HEK293 (cell line): ENCODE data around the gene MICAL3.

Experiments
- CTCF ChIA-PET: fragments of 350-600 bp; formaldehyde crosslinking; extraction: SDS; loops from one replicate; lab custom pipeline; 2021; ENCODE audit warnings: antibody characterized with exemption; lab: Yijun Ruan, JAX
- POLR2A ChIA-PET: fragments of 300-600 bp; formaldehyde crosslinking; extraction: SDS; loops from one replicate; lab custom pipeline; 2020; ENCODE audit warnings: antibody characterized with exemption, inconsistent platforms; lab: Yijun Ruan, JAX
- H3K27ac ChIP-seq: fragments of 200-500 bp; sonication (Bioruptor generic); 2 replicates; pipeline ENCODE4 v1.5.1; 2014; ENCODE audit warnings: low read depth, low read length, control low read depth, inconsistent platforms; ENCODE audit errors: extremely low read depth
- H3K36me3 ChIP-seq, 2 experiments: fragments of 200-500 bp in 1 of 2; sonication (Bioruptor generic) in 1 of 2; 1 replicate in 1 of 2; 2 replicates in 1 of 2; pipeline ENCODE4 v1.5.1; 2014 to 2017; ENCODE audit warnings: inconsistent platforms in 2 of 2, low read length in 2 of 2; ENCODE audit not compliant: control insufficient read depth in 2 of 2, insufficient read depth in 1 of 2
- H3K4me1 ChIP-seq: fragments of 200-500 bp; sonication (Bioruptor generic); 2 replicates; pipeline ENCODE4 v1.5.1; 2014; ENCODE audit warnings: mild to moderate bottlenecking, low read length, inconsistent platforms; ENCODE audit not compliant: control insufficient read depth, insufficient read depth
- H3K4me3 ChIP-seq: 2 replicates; pipeline ENCODE4 v1.5.1; 2011; ENCODE audit warnings: low read depth, mild to moderate bottlenecking, control low read depth, low read length, moderate library complexity
- H3K9me3 ChIP-seq: fragments of 200-500 bp; sonication (Bioruptor generic); 2 replicates; pipeline ENCODE4 v1.5.1; 2014; ENCODE audit warnings: low read depth, low read length, inconsistent platforms; ENCODE audit not compliant: control insufficient read depth, insufficient read depth
- HOXC10 ChIP-seq: sonication (generic); formaldehyde crosslinking; IDR thresholded peaks from 2 replicates; pipeline ENCODE4 v1.8.1; 2023; ENCODE audit warnings: mild to moderate bottlenecking, missing genetic modification reagents
- KLF16 ChIP-seq: fragments of 450-650 bp; formaldehyde crosslinking; IDR thresholded peaks from 2 replicates; pipeline ENCODE4 v1.5.1; 2017; ENCODE audit warnings: missing biosample characterization, missing genetic modification characterization
- MZF1 ChIP-seq: fragments of 450-650 bp; formaldehyde crosslinking; IDR thresholded peaks from 2 replicates; pipeline ENCODE4 v1.5.1; 2017; ENCODE audit warnings: missing biosample characterization, missing genetic modification characterization, borderline replicate concordance
- SALL2 ChIP-seq: fragments of 450-650 bp; formaldehyde crosslinking; IDR thresholded peaks from 2 replicates; pipeline ENCODE4 v1.5.0; 2017; ENCODE audit warnings: missing biosample characterization, mild to moderate bottlenecking, missing genetic modification characterization, borderline replicate concordance
- SCRT1 ChIP-seq: fragments of 450-650 bp; formaldehyde crosslinking; IDR thresholded peaks from 2 replicates; pipeline ENCODE4 v1.5.1; 2016; ENCODE audit warnings: missing biosample characterization, missing genetic modification characterization, borderline replicate concordance
- SP3 ChIP-seq: fragments of 450-650 bp; formaldehyde crosslinking; IDR thresholded peaks from 2 replicates; pipeline ENCODE4 v1.5.1; 2016; ENCODE audit warnings: missing biosample characterization, missing genetic modification characterization
- SP7 ChIP-seq: fragments of 450-650 bp; formaldehyde crosslinking; IDR thresholded peaks from 2 replicates; pipeline ENCODE4 v1.5.1; 2016; ENCODE audit warnings: missing biosample characterization, missing genetic modification characterization
- TSHZ1 ChIP-seq: fragments of 450-650 bp; formaldehyde crosslinking; IDR thresholded peaks from 2 replicates; pipeline ENCODE4 v1.5.1; 2016; ENCODE audit warnings: missing biosample characterization, missing genetic modification characterization, borderline replicate concordance
- YY1 ChIP-seq: fragments of 450-650 bp; formaldehyde crosslinking; IDR thresholded peaks from 2 replicates; pipeline ENCODE4 v1.5.1; 2018; ENCODE audit warnings: missing biosample characterization, missing genetic modification characterization
- ZBTB48 ChIP-seq: fragments of 450-650 bp; formaldehyde crosslinking; IDR thresholded peaks from 2 replicates; pipeline ENCODE4 v1.5.1; 2016; ENCODE audit warnings: missing biosample characterization, missing genetic modification characterization
- ZFHX2 ChIP-seq: fragments of 450-650 bp; formaldehyde crosslinking; conservative IDR thresholded peaks from 2 replicates; pipeline ENCODE4 v1.5.1; 2016; ENCODE audit warnings: missing biosample characterization, missing genetic modification characterization
- ZIC2 ChIP-seq: fragments of 450-650 bp; formaldehyde crosslinking; IDR thresholded peaks from 2 replicates; pipeline ENCODE4 v1.5.1; 2016; ENCODE audit warnings: missing biosample characterization, missing genetic modification characterization
- ZNF155 ChIP-seq: fragments of 450-650 bp; formaldehyde crosslinking; IDR thresholded peaks from 2 replicates; pipeline ENCODE4 v1.5.1; 2016; ENCODE audit warnings: missing biosample characterization, missing genetic modification characterization
- ZNF24 ChIP-seq: fragments of 450-650 bp; formaldehyde crosslinking; IDR thresholded peaks from 2 replicates; pipeline ENCODE4 v1.5.1; 2016; ENCODE audit warnings: missing biosample characterization, missing genetic modification characterization
- ZNF274 ChIP-seq, 2 experiments: fragments of 200-500 bp in 1 of 2; fragments of 450-650 bp in 1 of 2; sonication (Bioruptor generic) in 1 of 2; formaldehyde crosslinking in 1 of 2; IDR thresholded peaks; 2 replicates each; pipeline versions ENCODE4 v1.5.1 to v1.6.1; 2014 to 2016; ENCODE audit warnings: borderline replicate concordance in 1 of 2, inconsistent platforms in 1 of 2, low read length in 1 of 2, missing biosample characterization in 1 of 2, missing genetic modification characterization in 1 of 2
- ZNF292 ChIP-seq: fragments of 450-650 bp; formaldehyde crosslinking; IDR thresholded peaks from 2 replicates; pipeline ENCODE4 v1.5.1; 2016; ENCODE audit warnings: low read depth, missing biosample characterization, missing genetic modification characterization, borderline replicate concordance
- ZNF335 ChIP-seq: fragments of 450-650 bp; formaldehyde crosslinking; conservative IDR thresholded peaks from 2 replicates; pipeline ENCODE4 v1.5.1; 2016; ENCODE audit warnings: missing biosample characterization, missing genetic modification characterization
- ZNF423 ChIP-seq: fragments of 450-650 bp; formaldehyde crosslinking; IDR thresholded peaks from 2 replicates; pipeline ENCODE4 v1.5.1; 2016; ENCODE audit warnings: missing biosample characterization, missing genetic modification characterization
- ZNF433 ChIP-seq: fragments of 450-650 bp; formaldehyde crosslinking; IDR thresholded peaks from 2 replicates; pipeline ENCODE4 v1.5.1; 2016; ENCODE audit warnings: missing biosample characterization, missing genetic modification characterization, low read depth
- ZNF548 ChIP-seq: fragments of 450-650 bp; formaldehyde crosslinking; IDR thresholded peaks from 2 replicates; pipeline ENCODE4 v1.5.1; 2016; ENCODE audit warnings: missing biosample characterization, missing genetic modification characterization
- ZNF629 ChIP-seq: fragments of 450-650 bp; formaldehyde crosslinking; IDR thresholded peaks from 2 replicates; pipeline ENCODE4 v1.5.1; 2017; ENCODE audit warnings: missing biosample characterization, missing genetic modification characterization
- ZNF639 ChIP-seq: fragments of 450-650 bp; formaldehyde crosslinking; IDR thresholded peaks from 2 replicates; pipeline ENCODE4 v1.5.1; 2016; ENCODE audit warnings: missing biosample characterization, missing genetic modification characterization
- ZNF76 ChIP-seq: fragments of 450-650 bp; formaldehyde crosslinking; IDR thresholded peaks from 2 replicates; pipeline ENCODE4; 2016; ENCODE audit warnings: low read depth, missing biosample characterization, missing genetic modification characterization, borderline replicate concordance
- ZNF768 ChIP-seq: fragments of 450-650 bp; formaldehyde crosslinking; IDR thresholded peaks from 2 replicates; pipeline ENCODE4 v1.5.1; 2018; ENCODE audit warnings: missing biosample characterization, mild to moderate bottlenecking, missing genetic modification characterization
- ZNF837 ChIP-seq: fragments of 450-650 bp; formaldehyde crosslinking; IDR thresholded peaks from 2 replicates; pipeline ENCODE4 v1.5.1; 2016; ENCODE audit warnings: missing biosample characterization, missing genetic modification characterization
- ZNF843 ChIP-seq: fragments of 450-650 bp; formaldehyde crosslinking; IDR thresholded peaks from 2 replicates; pipeline ENCODE4 v1.5.1; 2016; ENCODE audit warnings: missing biosample characterization, missing genetic modification characterization
- ZSCAN16 ChIP-seq: fragments of 450-650 bp; formaldehyde crosslinking; IDR thresholded peaks from 2 replicates; pipeline ENCODE4 v1.5.1; 2016; ENCODE audit warnings: missing biosample characterization, missing genetic modification characterization

MICAL3 gene

GRCh38 chr22:17960695-17961445, 63.5 kb downstream of the MICAL3 start (continued):
- no peak for TF ChIP-seq SP3
- peak; percentile 52 for TF ChIP-seq ZIC2 (tag by site-specific recombination)

- TF ChIP-seq ZNF24 (tag by site-specific recombination) (no peak), ZNF335 (no peak), ZSCAN16 (tag by site-specific recombination) (no peak), ZBTB48 (no peak), ZIC2 (tag by site-specific recombination) (no peak), ZNF423 (tag by site-specific recombination) (no peak), ZNF837 (tag by site-specific recombination) (no peak), SALL2 (no peak), ZNF292 (no peak), ZNF274 (IDR thresholded peaks at IDR 0.05; ENCODE audit: low read length) (no peak), ZNF274 (tag by site-specific recombination; IDR thresholded peaks at IDR 0.05; ENCODE audit: borderline replicate concordance) (no peak), ZNF433 (tag by site-specific recombination) (no peak), SCRT1 (tag by site-specific recombination) (no peak), ZNF155 (no peak), ZNF629 (tag by site-specific recombination) (no peak)
- ChIA-PET POLR2A (no interaction called here), CTCF (interaction anchor here (0.6 to 1.0 kb wide), 2 partner anchors 32 to 116 kb away, joined by 3 read pairs; no protein-coding TSS in a partner anchor)
- Histone ChIP-seq H3K9me3 (no peaks in the 10 kb centered on the region), H3K36me3 (peaks cover 0 to 6% of the 10 kb centered on the region in 2 experiments; a peak in 1 of 3 replicates), H3K4me1 (no peaks in the 10 kb centered on the region), H3K27ac (no peak overlapping the region), H3K4me3 (no peak overlapping the region)
Observed at GRCh38 chr22:17960011-17960410, 64.3 kb downstream of the MICAL3 start.

GRCh38 chr22:17958166-17958565, 66.2 kb downstream of the MICAL3 start:
- ChIA-PET POLR2A (interaction anchor here (0.6 kb wide), 1 partner anchor 14 kb away, joined by 4 read pairs; no protein-coding TSS in a partner anchor), CTCF (interaction anchor here (1.4 to 1.7 kb wide), 2 partner anchors 17 to 118 kb away, joined by 3 to 8 read pairs; no protein-coding TSS in a partner anchor)
- H3K36me3 ChIP-seq, result peaks cover 0 to 6% of the 10 kb centered on the region in 2 experiments; a peak in 1 of 3 replicates
- H3K27ac ChIP-seq, result no peak overlapping the region
- no peaks in the 10 kb centered on the region for H3K9me3 ChIP-seq
- H3K4me3 ChIP-seq, result no peak overlapping the region
- no peaks in the 10 kb centered on the region for H3K4me1 ChIP-seq
- TF ChIP-seq ZFHX2 (tag by site-specific recombination) (no peak), MZF1 (tag by site-specific recombination) (no peak), ZNF639 (tag by site-specific recombination) (no peak), KLF16 (tag by site-specific recombination) (no peak), ZNF548 (tag by site-specific recombination) (no peak), YY1 (no peak), ZBTB48 (no peak), ZNF76 (tag by site-specific recombination) (no peak), SP7 (no peak), ZNF768 (tag by site-specific recombination) (no peak), ZNF843 (tag by site-specific recombination) (no peak), HOXC10 (CRISPR knock-in tag) (no peak), TSHZ1 (tag by site-specific recombination) (no peak)
- TF ChIP-seq, all 188 proteins: peak for 0
